Activated gamma-delta T cell treated with Interleukin-2 at 50 U/mL for 16 hours (primary cell): ENCODE results near the gene PDSS2.
A peak's percentile ranks its signal among the peaks of the same experiment; 100 is the strongest.
"Not testable (repeated sequence)": the region's sequence is repeated elsewhere in the genome, so short reads cannot be mapped to it uniquely, and the experiment has no call there.

Experiments used
- DNase-seq: peaks from one replicate; pipeline ENCODE4 v3.0.0-alpha.2; 2020

PDSS2 gene

DNA sequence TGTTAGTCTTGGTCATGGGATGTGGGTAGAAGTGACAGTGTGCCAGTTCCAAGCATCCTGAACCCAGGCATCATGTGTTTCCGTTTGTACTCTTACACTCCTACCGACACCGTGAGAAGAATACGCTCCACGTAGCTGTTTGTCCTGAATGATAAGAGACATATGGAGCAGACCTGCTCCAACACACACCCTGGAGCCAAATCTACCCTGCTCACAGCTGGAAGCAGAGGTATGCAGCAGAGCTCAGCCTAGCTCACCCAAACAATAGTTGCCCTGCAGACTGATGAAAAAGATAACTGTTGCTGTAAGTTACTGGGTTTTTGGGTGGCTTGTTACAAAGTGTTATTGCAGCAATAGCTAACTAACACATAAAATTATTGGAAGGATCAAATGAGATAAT lies 14.3 kb upstream of the PDSS2 start:
- DNase-seq, result no peak

- no peak for DNase-seq
These were observed 11.0 kb upstream of the PDSS2 start for GRCh38 chr6:107470364-107470763.

DNA sequence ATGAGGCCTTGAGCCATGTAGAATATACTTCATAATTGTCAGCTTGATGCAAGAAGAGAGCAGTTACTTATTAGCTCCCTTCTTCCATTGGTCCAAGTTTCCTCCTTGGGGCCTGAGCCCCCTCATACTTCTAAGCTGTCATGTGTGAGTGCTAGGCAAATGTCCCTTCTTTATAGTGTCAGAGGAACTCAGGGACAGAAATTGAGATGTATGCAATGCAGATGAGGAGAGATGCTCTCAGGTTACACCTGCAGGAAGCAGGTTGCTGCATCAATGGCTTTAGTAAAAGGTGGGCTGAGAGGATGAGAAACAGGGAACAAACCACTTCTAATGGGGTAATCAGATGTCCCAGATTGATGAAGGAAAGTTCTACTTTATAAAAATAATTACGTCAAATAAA lies 6.7 kb upstream of the PDSS2 start:
- DNase-seq, result no peak

DNA sequence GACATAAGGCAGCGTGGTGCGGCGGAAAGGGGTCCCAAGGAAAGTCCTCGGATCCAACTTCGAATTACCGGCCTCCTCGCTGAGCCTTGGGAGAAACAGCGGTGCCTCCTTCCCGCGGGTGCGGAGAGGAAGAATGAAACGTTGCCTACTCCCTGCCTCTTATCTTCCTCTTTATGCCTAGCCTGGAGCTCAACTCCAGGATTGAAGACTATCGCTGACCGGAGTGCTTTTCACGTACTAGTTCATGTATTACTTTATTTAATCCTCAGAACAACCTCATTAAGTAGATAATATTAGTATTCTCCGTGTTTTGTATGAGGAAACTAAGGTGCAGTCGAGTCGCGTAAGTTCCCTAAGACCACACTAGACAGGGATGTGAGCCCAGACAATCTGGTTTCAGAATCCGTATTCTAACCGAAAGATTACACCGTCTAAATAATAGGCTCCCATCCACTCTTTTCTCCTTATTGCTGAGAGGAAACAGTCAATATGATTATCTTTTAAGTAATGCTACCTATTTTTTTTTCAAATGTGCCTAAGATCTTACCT lies 793 bp upstream of the PDSS2 start:
- DNase-seq, result no peak

DNA sequence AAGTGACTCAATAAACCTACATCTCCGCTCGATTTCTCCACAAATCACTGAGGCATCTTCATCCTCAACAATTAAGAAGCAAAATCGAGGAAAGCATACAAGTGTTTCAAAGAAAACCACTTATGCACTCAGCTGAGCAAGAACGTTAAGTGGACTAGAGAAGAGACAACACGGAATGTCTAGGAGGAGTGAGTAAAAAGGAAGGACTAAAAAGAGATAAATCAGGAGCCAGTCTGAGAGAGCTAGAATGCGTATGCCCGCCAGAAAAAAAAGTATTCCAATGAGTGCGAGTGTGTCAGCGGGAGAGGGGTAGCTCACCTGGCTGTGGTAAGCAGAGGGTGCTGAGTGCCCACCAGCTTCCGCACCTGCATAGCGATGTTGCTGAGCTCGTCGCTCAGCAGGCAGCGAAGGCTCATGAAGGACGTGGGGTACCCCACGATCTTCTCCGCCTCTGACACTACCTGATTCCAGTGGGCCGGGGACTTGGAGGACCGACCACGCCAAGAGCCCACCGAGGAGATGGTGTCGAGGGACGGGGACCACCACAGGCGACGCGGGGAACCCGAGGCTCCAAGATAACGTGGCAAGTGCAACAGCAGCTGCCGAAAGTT lies 587 bp downstream of the PDSS2 start:
- peak; percentile 23 for DNase-seq

DNA sequence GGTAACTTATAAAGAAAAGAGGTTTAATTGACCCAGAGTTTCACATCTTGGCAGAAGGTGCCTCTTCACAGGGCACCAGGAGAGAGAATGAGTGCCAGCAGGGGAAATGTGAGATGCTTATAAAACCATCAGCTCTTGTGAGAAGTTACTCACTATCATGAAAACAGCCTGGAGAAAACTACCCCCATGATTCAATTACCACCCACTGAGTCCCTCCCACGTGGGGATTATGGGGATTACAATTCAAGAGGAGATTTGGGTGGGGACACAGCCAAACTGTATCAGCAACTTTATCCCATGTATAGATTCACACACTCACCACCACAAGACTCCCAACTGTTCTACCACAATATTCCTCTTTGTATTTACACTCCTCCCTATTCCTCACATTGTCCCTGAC lies 10.6 kb downstream of the PDSS2 start:
- DNase-seq, result no peak

GRCh38 chr6:107447663-107448216 lies 11.6 kb downstream of the PDSS2 start:
- DNase-seq, result no peak

DNA sequence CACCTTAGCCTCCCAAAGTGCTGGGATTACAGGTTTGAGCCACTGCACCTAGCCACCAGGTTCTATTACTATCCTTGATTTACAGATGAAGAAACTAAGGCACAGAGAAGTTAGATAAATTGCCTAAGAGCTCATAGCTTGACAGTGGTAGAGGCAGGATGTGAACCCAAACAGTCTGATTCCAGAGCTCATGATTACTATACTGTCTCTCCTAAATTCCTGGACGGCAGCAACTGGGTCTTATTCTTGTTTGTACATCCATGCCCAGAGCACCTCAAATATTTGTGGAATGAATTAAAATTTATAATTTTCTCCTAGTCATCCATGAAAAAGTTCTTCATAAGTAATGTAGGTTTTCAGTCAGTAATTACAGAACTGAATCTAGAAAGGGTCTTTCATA lies 15.1 kb downstream of the PDSS2 start:
- DNase-seq, result no peak

DNA sequence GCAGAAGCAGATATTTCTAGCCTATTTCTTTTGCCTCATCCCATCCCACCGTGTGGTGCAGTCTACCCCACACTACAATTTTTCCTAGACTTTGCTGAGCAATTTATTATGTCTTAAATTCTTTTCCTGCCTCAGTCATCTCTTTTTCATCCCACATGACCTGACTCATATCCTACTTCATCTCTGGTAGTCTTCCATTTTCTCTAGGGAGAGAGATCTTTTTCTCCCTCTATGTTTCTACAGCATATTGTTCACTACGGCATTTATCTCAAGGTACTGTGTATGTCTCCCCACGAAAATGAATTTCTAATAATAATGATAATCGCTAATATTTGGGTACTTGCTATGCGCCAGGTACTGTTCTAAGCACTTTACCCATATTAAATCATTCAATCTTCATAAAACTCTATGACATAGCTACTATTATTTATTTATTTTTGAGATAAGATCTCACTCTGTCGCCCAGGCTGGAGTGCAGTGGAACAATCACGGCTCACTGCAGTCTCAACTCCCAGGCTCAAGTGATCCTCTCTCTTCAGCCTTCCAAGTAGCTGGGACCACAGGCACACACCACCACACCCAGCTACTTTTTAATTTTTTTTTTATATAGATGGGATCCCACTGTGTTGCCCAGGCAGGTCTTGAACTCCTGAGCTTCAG lies 15.6 kb downstream of the PDSS2 start:
- no peak for DNase-seq

GRCh38 chr6:107442938-107443607 lies 16.3 kb downstream of the PDSS2 start:
- DNase-seq, result no peak

GRCh38 chr6:107441682-107442081 lies 17.7 kb downstream of the PDSS2 start:
- no peak for DNase-seq

DNA sequence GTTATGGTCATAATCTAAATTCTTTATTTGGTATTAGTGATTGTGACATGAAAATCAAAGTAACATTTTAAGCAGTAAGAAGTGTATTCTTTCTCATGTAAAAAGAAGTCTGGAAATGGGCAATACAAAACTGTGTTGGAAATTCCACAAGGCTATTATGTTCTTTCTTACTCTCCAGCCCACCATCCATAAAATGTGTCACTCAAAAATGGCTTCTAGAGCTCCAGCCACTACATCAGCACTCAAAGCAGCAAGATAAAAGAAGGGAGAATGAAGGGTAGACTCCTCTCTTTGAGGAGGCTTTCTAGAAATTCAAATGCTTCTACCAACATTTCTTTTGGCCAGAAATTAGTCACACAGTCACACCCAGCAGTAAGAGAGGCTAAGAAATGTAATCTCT lies 18.4 kb downstream of the PDSS2 start:
- DNase-seq, result no peak

DNA sequence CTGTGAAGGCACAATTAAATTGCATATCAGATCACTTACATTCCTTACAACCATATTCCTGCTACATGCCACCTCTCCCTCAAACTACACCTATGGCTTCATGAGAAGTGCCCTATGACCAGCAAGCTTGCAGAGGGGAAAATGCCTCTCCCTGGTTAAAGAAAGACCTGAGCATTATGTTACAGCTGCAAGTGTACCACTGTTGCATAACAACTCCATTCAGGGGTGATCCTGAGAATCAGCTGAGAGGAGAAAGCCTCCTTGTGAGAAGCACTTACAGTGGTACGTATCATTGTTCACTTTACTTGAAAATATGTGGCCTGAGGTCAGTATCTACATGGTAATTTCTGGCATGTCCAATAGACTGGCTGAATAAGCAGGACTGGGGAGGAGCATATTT lies 20.0 kb downstream of the PDSS2 start:
- DNase-seq, result no peak

DNA sequence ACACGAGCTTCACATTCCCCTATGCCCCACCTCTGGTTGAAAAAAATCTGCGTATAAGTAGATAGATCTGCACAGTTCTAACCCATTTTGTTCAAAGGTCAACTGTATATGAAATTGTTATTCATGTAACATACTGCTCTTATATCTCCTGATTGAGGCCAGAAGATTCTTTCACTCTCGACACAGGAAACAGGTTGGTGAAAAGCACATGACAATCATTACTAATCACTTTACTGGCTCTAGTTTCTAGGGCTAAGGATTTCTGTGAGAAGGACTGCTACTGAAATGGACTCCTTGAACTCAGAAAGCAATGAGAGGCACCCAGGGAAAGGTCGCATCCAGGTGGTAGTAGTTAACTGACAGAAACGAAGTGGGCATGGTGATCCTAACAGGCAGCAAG lies 21.7 kb downstream of the PDSS2 start:
- no peak for DNase-seq

DNA sequence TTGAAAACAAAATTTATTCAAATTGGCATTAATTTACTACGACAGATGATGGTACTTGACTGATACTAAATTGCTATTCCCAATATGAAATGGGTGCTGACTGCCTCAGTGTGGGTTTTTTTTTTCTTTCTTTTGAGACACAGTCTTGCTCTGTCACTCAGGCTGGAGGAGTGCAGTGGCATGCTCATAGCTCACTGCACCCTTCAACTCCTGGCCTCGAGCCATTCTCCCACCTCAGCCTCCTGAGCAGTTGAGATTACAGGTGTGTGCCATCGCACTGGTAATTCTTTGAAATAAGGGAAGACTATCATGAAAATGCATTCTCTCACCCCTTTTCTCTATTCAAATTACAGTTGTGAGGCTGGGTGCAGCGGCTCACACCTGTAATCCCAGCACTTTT lies 22.5 kb downstream of the PDSS2 start:
- DNase-seq, result no peak

DNA sequence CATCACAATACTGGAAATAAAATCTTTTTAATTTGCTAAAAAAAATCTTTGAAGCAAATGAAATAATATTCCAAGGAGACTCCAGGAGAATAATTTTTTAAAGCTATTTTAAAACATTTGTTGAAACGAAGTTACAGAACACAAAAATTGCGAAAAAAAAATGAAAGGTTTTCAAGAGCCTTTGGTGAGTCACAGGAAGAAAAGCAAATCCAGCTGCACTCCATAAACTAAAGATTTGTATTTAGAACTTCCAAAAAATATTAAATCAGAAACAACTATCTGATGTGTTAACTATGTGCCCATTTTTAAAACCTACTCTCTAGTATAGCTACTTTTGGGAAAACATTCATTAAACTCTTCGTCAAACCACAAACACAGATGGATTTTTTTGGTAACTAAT lies 23.6 kb downstream of the PDSS2 start:
- no peak for DNase-seq

GRCh38 chr6:107434812-107435211 lies 24.6 kb downstream of the PDSS2 start:
- DNase-seq, result no peak

DNA sequence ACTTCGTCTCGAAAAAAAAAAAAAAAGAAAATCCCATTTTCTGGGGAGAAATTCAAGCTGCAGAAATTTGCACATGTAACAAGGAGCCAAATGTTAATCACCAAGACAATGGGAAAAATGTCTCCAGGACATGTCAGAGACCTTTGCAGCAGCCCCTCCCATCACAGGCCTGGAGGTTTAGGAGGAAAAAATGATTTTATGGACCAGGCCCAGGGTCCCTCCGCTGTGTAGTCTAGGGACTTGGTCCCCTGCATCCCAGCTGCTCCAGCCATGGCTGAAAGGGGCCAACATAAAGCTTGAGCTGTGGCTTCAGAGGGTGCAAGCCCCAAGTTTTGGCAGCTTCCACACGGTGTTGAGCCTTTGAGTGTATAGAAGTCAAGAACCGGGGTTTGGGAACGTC lies 33.4 kb downstream of the PDSS2 start:
- not testable (repeated sequence) for DNase-seq

DNA sequence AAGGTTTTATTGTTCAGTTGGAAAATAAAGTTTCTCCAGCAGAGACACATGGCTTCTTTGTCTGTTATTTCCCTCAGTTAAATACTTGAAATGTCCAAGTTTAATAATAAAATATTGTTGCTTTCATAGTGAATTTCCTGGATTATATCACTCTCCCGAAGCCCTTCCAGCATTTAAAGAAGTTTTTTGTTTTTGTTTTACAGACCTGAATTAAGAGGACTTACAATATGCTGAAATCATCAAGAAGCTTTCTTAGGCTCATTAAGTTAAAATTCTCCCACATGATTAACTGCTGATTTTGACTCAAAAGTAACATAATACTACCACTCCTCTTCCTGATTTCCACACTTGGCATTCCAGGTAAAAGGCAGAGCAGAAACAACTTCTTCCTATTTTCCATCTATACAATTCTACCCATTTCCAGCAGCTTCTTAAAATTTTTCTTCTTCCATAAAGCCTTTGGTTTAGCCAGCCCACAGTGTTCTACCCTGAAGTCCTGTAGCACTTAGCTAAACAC lies 35.8 kb downstream of the PDSS2 start:
- no peak for DNase-seq

GRCh38 chr6:107421696-107422256 lies 37.6 kb downstream of the PDSS2 start:
- DNase-seq, result no peak

DNA sequence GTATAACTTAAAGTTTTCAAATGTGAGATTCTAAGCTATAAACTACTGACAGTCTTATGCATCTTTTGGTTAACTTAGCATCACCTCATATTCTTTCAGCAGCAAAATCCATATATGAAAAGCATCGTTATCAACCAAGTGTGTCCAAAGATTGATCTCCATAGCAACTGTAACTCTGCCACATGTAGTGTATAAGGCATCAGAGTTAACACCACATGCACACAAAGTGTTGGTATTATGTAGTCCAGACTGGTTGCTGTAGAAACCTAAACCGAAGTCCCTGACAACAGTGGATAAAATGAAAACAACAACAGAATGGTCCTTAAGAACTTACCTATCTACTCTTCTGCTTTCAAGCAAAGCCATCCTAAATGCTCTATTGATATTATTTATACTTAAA lies 39.6 kb downstream of the PDSS2 start:
- no peak for DNase-seq

- no peak for DNase-seq
These were observed 41.2 kb downstream of the PDSS2 start for GRCh38 chr6:107418118-107418517.

DNA sequence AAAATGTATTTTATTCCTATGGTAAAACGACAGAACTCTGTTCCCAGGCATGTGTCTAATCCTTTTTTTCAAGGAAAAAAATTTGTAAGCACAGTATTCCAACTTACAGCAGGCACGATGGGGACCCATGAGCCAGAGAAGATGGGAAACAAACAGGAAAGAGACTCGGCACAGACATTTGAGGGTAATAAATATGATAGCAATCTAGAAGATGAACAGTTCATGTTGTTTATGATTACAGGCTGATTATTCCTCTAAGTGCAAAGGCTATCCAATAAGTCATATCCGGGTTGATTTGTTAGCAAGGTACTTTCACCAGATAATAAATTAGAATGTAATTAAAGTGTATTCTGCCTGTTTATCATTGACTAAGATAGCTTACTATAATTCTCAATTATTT lies 43.2 kb downstream of the PDSS2 start:
- no peak for DNase-seq
